ENCODE measurements around the gene BTBD8. TPM values are rescaled to one million over a fixed set of nuclear protein-coding genes. Genes with fewer than 3 reads are reported as not detected.

BTBD8 gene
- total and polyA plus RNA-seq, 2 of the 4 experiments (the other 2 are of a cell fraction) = 0.94 to 2.0 TPM

DNA sequence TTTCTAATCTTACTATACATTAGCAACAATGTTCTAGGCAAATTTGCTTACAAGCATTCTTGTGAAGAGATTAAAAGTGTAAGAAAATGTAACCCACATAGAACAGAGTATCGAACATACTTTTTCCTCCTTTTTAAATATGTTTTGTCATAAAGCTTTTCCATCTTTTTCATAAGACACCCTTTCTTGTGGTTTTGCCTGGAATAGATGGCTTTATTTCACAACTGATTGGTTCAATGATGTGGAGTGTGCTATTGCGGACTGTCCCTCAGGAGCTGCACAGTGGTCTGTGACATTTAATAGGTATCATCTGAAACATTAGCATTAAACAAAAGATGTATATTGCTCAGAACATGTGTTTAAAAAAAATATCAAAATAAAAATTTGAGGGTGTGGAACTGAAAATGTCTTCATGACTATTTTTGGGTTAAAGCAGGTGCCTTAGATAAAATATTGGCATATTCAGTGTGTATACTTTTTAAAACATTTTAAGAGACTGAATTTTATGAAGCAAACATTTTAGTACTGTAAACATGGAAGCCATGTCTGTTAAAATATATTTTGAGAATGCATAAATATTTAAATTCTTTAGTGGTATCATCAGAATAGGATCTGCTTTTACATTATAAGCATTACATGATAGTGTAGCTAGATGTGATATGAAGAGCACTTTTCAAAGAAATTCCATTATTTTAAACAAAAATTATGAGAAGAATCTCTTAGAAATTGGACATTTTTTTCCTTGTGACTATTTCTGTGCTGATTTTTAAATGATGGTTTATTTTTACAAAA is 89.3 kb downstream of the BTBD8 start:
- DNase-seq (peak; percentile 60), ATAC-seq (ENCODE audit: low read depth) (peak; percentile 97)
- peak overlapping the region; percentile 57 for H4K91ac ChIP-seq (ENCODE audit: insufficient read depth, low read depth, low read length)
- peak overlapping the region; percentile 81; the same call in 1 of the 2 replicates for H3K56ac ChIP-seq (ENCODE audit: extremely low read depth, insufficient read depth, low read length)
- peak overlapping the region; percentile 80; the same call in 1 of the 2 replicates for H2AK5ac ChIP-seq (ENCODE audit: low read depth, low read length)
- peaks cover 3% of the 10 kb centered on the region for H3K4me1 ChIP-seq (ENCODE audit: control insufficient read depth, insufficient read depth, low read length)
- H2BK20ac ChIP-seq (ENCODE audit: low read depth, low read length) = peak overlapping the region; percentile 80
- H2BK5ac ChIP-seq (ENCODE audit: low read depth, low read length, poor library complexity, severe bottlenecking) = peak overlapping the region; percentile 92
- H3K9me3 ChIP-seq (ENCODE audit: control insufficient read depth, insufficient read depth, low read length) = no peaks in the 10 kb centered on the region
- H3K27me3 ChIP-seq (ENCODE audit: control insufficient read depth, insufficient read depth, low read length) = no peaks in the 10 kb centered on the region
- peak overlapping the region; percentile 92 for H3K18ac ChIP-seq (ENCODE audit: low read depth, low read length)
- TF ChIP-seq SMC3 (IDR thresholded peaks at IDR 0.05; ENCODE audit: low read depth, low read length) (no peak), NFE2L2 (IDR thresholded peaks at IDR 0.05; ENCODE audit: low read depth, low read length) (no peak), FOS (IDR thresholded peaks at IDR 0.05; ENCODE audit: low read depth, low read length) (no peak), MXI1 (IDR thresholded peaks at IDR 0.05; ENCODE audit: borderline replicate concordance, low read depth, low read length) (no peak), RCOR1 (IDR thresholded peaks at IDR 0.05; ENCODE audit: insufficient replicate concordance, low read length) (no peak), MAZ (IDR thresholded peaks at IDR 0.05; ENCODE audit: borderline replicate concordance, low read depth, low read length) (no peak), CEBPB (IDR thresholded peaks at IDR 0.05; ENCODE audit: low read depth, low read length) (no peak), RAD21 (IDR thresholded peaks at IDR 0.05; ENCODE audit: low read length) (no peak), POLR2A (IDR thresholded peaks at IDR 0.05; ENCODE audit: low read depth, low read length) (no peak)
- TF ChIP-seq, protein P1, sequence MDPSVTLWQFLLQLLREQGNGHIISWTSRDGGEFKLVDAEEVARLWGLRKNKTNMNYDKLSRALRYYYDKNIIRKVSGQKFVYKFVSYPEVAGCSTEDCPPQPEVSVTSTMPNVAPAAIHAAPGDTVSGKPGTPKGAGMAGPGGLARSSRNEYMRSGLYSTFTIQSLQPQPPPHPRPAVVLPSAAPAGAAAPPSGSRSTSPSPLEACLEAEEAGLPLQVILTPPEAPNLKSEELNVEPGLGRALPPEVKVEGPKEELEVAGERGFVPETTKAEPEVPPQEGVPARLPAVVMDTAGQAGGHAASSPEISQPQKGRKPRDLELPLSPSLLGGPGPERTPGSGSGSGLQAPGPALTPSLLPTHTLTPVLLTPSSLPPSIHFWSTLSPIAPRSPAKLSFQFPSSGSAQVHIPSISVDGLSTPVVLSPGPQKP (IDR thresholded peaks at IDR 0.05; ENCODE audit: borderline replicate concordance, low read depth, low read length) = no peak
- TF ChIP-seq, protein P2, sequence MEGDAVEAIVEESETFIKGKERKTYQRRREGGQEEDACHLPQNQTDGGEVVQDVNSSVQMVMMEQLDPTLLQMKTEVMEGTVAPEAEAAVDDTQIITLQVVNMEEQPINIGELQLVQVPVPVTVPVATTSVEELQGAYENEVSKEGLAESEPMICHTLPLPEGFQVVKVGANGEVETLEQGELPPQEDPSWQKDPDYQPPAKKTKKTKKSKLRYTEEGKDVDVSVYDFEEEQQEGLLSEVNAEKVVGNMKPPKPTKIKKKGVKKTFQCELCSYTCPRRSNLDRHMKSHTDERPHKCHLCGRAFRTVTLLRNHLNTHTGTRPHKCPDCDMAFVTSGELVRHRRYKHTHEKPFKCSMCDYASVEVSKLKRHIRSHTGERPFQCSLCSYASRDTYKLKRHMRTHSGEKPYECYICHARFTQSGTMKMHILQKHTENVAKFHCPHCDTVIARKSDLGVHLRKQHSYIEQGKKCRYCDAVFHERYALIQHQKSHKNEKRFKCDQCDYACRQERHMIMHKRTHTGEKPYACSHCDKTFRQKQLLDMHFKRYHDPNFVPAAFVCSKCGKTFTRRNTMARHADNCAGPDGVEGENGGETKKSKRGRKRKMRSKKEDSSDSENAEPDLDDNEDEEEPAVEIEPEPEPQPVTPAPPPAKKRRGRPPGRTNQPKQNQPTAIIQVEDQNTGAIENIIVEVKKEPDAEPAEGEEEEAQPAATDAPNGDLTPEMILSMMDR (conservative IDR thresholded peaks at IDR 0.05; ENCODE audit: low read depth, low read length) = no peak
- dilution Hi-C loops (cut with HindIII; ENCODE audit: low sequenced_read_pairs, unreplicated experiment) = no loop called here
- no peak overlapping the region for H3K4me3 ChIP-seq (ENCODE audit: insufficient read depth, low read depth, low read length)
- no peaks in the 10 kb centered on the region for H3K36me3 ChIP-seq (ENCODE audit: control insufficient read depth, insufficient read depth, low read length)
- no peak overlapping the region; the same call in 1 of the 2 replicates for H3K23ac ChIP-seq (ENCODE audit: low read depth, low read length)
- no CpG with 5 or more reads among the region's 2 CpGs for WGBS, 2 experiments (ENCODE audit: extremely low coverage in 2 of 2, insufficient read length in 1 of 2)
- H3K4ac ChIP-seq (ENCODE audit: low read depth, low read length) = peak overlapping the region; percentile 89
- H2AFZ ChIP-seq (replicated peaks; ENCODE audit: low read length, poor library complexity) = no peak overlapping the region
- H2AK9ac ChIP-seq (replicated peaks; ENCODE audit: low read depth, low read length, poor library complexity) = no peak overlapping the region
- in situ Hi-C loops (cut with MboI; ENCODE audit: low sequenced_read_pairs) = no loop called here
- H3K27ac ChIP-seq (ENCODE audit: insufficient read depth, low read length) = peak overlapping the region; percentile 100
- intact Hi-C loops (cut with micrococcal nuclease) = no loop called here
- H3K9ac ChIP-seq (ENCODE audit: low read depth, low read length) = peak overlapping the region; percentile 71; the same call in 1 of the 2 replicates
- H3K14ac ChIP-seq (replicated peaks; ENCODE audit: low read depth, low read length) = peak overlapping the region; percentile 46; the same call in 1 of the 2 replicates
- H3K79me1 ChIP-seq (ENCODE audit: low read depth in 1 of 2, low read length in 2 of 2) = no peaks in the 10 kb centered on the region
- no peaks in the 10 kb centered on the region for H4K20me1 ChIP-seq (ENCODE audit: insufficient read depth, low read length)
- H3K9me1 ChIP-seq (ENCODE audit: insufficient read depth, low read length) = peaks cover 3% of the 10 kb centered on the region
- peak overlapping the region; percentile 55; the same call in 1 of the 3 replicates for H2BK15ac ChIP-seq (ENCODE audit: low read depth, low read length)
- ChIA-PET POLR2A (ENCODE audit: unreplicated experiment) (no interaction called here), CTCF (interaction anchor here (0.5 to 0.6 kb wide), 2 partner anchors 58 to 77 kb away, joined by 3 to 10 read pairs; no protein-coding TSS in a partner anchor)
- TSS peak; percentile 73 for BruUV-seq (replicated peaks)
- peak overlapping the region; percentile 91 for H3K4me2 ChIP-seq (ENCODE audit: low read depth, low read length)
- H4K8ac ChIP-seq (ENCODE audit: low read depth in 2 of 2, low read length in 2 of 2) = peak overlapping the region in 1 of 2 experiments; percentile 86; a peak in 3 of 4 replicates
- H2BK120ac ChIP-seq (ENCODE audit: low read depth, low read length) = peak overlapping the region; percentile 88
- peak overlapping the region; percentile 85; the same call in 1 of the 2 replicates for H4K5ac ChIP-seq (ENCODE audit: low read depth, low read length)

Data from IMR-90 (cell line).